ENCODE measurements around the gene CLCNKA. TPM values are rescaled to one million over a fixed set of nuclear protein-coding genes. Genes with fewer than 3 reads are reported as not detected.

Gene CLCNKA
- total and polyA plus RNA-seq, 5 donors from 2014 or later = not detected

Other genes with a start within 250 kb of the CLCNKA start
- 0.59 TPM for gene UQCRHL, start 214.4 kb upstream of the CLCNKA start, total RNA-seq
- gene UQCRHL, start 214.4 kb upstream of the CLCNKA start, polyA plus RNA-seq = 1 to 10 TPM in 3 of 4 donors, under 1 TPM in 1; 0.94 to 1.7 (median 1.1) TPM
- 92.4 TPM for gene SPEN, start 174.3 kb upstream of the CLCNKA start, total RNA-seq
- gene SPEN, start 174.3 kb upstream of the CLCNKA start, polyA plus RNA-seq = 1 to 10 TPM; 7.4 to 9.0 (median 7.9) TPM
- 93.0 TPM for gene ZBTB17, start 45.9 kb upstream of the CLCNKA start, total RNA-seq
- 10 to 100 TPM; 13.5 to 20.9 (median 16.3) TPM for gene ZBTB17, start 45.9 kb upstream of the CLCNKA start, polyA plus RNA-seq
- not detected for gene SRARP, start 17.8 kb upstream of the CLCNKA start, total RNA-seq
- not detected for gene SRARP, start 17.8 kb upstream of the CLCNKA start, polyA plus RNA-seq
- not detected for gene HSPB7, start 4.0 kb upstream of the CLCNKA start, total RNA-seq
- not detected for gene HSPB7, start 4.0 kb upstream of the CLCNKA start, polyA plus RNA-seq
- not detected for gene CLCNKB, start 21.7 kb downstream of the CLCNKA start, total RNA-seq
- gene CLCNKB, start 21.7 kb downstream of the CLCNKA start, polyA plus RNA-seq = not detected
- gene FAM131C, start 51.6 kb downstream of the CLCNKA start, total RNA-seq = not detected
- under 1 TPM in 1 of 4 donors, not detected in 3; 0.26 TPM for gene FAM131C, start 51.6 kb downstream of the CLCNKA start, polyA plus RNA-seq
- not detected for gene EPHA2, start 134.0 kb downstream of the CLCNKA start, total RNA-seq
- gene EPHA2, start 134.0 kb downstream of the CLCNKA start, polyA plus RNA-seq = not detected
- 10.4 TPM for gene ARHGEF19, start 190.6 kb downstream of the CLCNKA start, total RNA-seq
- 1 to 10 TPM; 5.6 to 8.5 (median 8.1) TPM for gene ARHGEF19, start 190.6 kb downstream of the CLCNKA start, polyA plus RNA-seq
- 7.5 TPM for gene CPLANE2, start 215.1 kb downstream of the CLCNKA start, total RNA-seq
- 1 to 10 TPM; 1.2 to 3.3 (median 1.4) TPM for gene CPLANE2, start 215.1 kb downstream of the CLCNKA start, polyA plus RNA-seq